Liver (tissue), 9 donors: ENCODE measurements around the gene HLTF. TPM values are rescaled to one million over a fixed set of nuclear protein-coding genes. Genes with fewer than 3 reads are reported as not detected.

Experiments
- DNase-seq: peaks from one replicate; pipeline ENCODE4 v3.0.0-alpha.2; 2017; ENCODE audit warnings: low spot score
- H3K27ac ChIP-seq, 2 donors: one replicate each; pipeline ENCODE4 v1.7.0; 2013; ENCODE audit warnings: inconsistent platforms in 2 of 2, low read length in 2 of 2, control low read depth in 1 of 2, low read depth in 1 of 2, mild to moderate bottlenecking in 1 of 2
- H3K27me3 ChIP-seq, 4 donors: one replicate each; pipeline versions ENCODE4 v1.6.1 to v1.7.0; 2013; ENCODE audit warnings: low read length in 3 of 4, inconsistent platforms in 1 of 4, mild to moderate bottlenecking in 1 of 4, moderate library complexity in 1 of 4; ENCODE audit not compliant: control insufficient read depth in 4 of 4, insufficient read depth in 4 of 4
- H3K36me3 ChIP-seq, 4 donors: one replicate each; pipeline versions ENCODE4 v1.6.1 to v1.7.0; 2013; ENCODE audit warnings: low read length in 3 of 4, mild to moderate bottlenecking in 3 of 4, low read depth in 1 of 4, moderate library complexity in 1 of 4; ENCODE audit not compliant: control insufficient read depth in 4 of 4, insufficient read depth in 3 of 4
- H3K4me1 ChIP-seq, 4 donors: one replicate each; pipeline versions ENCODE4 v1.6.1 to v1.7.0; 2013; ENCODE audit warnings: low read length in 3 of 4, mild to moderate bottlenecking in 3 of 4, moderate library complexity in 1 of 4; ENCODE audit not compliant: control insufficient read depth in 4 of 4, insufficient read depth in 4 of 4
- H3K4me3 ChIP-seq, 3 donors: one replicate each; pipeline versions ENCODE4 v1.6.1 to v1.7.0; 2013; ENCODE audit warnings: low read length in 3 of 3, control low read depth in 1 of 3, low read depth in 1 of 3, mild to moderate bottlenecking in 1 of 3
- H3K9ac ChIP-seq, 2 donors: one replicate each; pipeline ENCODE4 v1.7.0; 2013; ENCODE audit warnings: low read length in 2 of 2, mild to moderate bottlenecking in 2 of 2, moderate library complexity in 2 of 2, control low read depth in 1 of 2, low read depth in 1 of 2
- H3K9me3 ChIP-seq, 4 donors: one replicate each; pipeline versions ENCODE4 v1.6.1 to v1.7.0; 2013; ENCODE audit warnings: low read length in 3 of 4; ENCODE audit not compliant: control insufficient read depth in 4 of 4
- EGR1 ChIP-seq, 2 donors: IDR thresholded peaks; 2 replicates each; pipeline ENCODE4 v1.6.1; 2016 to 2018; ENCODE audit warnings: antibody characterized with exemption in 2 of 2, low read depth in 2 of 2
- FOXA1 ChIP-seq: IDR thresholded peaks from 2 replicates; pipeline ENCODE4 v1.6.1; 2016; ENCODE audit warnings: antibody characterized with exemption
- FOXA2 ChIP-seq: IDR thresholded peaks from 2 replicates; pipeline ENCODE4 v1.6.1; 2016; ENCODE audit warnings: antibody characterized with exemption
- GABPA ChIP-seq, 2 donors: IDR thresholded peaks in 1 of 2; conservative IDR thresholded peaks in 1 of 2; 2 replicates each; pipeline ENCODE4 v1.6.1; 2016; ENCODE audit warnings: antibody characterized with exemption in 2 of 2, mild to moderate bottlenecking in 1 of 2, moderate library complexity in 1 of 2
- HNF4A ChIP-seq, 2 donors: conservative IDR thresholded peaks; 2 replicates each; pipeline ENCODE4 v1.6.1; 2016; ENCODE audit warnings: antibody characterized with exemption in 2 of 2, mild to moderate bottlenecking in 2 of 2
- HNF4G ChIP-seq: IDR thresholded peaks from 2 replicates; pipeline ENCODE4 v1.6.1; 2016; ENCODE audit warnings: antibody characterized with exemption
- JUND ChIP-seq, 2 donors: IDR thresholded peaks; 2 replicates each; pipeline ENCODE4 v1.6.1; 2016; ENCODE audit warnings: antibody characterized with exemption in 2 of 2
- NR2F2 ChIP-seq: IDR thresholded peaks from 2 replicates; pipeline ENCODE4 v1.6.1; 2016; ENCODE audit warnings: antibody characterized with exemption
- RAD21 ChIP-seq, 2 donors: IDR thresholded peaks; 2 replicates each; pipeline ENCODE4 v1.6.1; 2016; ENCODE audit warnings: antibody characterized with exemption in 2 of 2, mild to moderate bottlenecking in 2 of 2
- RXRA ChIP-seq, 2 donors: IDR thresholded peaks; 2 replicates each; pipeline ENCODE4 v1.6.1; 2017 to 2018; ENCODE audit warnings: antibody characterized with exemption in 2 of 2, mild to moderate bottlenecking in 1 of 2
- SP1 ChIP-seq: IDR thresholded peaks from 2 replicates; pipeline ENCODE4 v1.6.1; 2018; ENCODE audit warnings: antibody characterized with exemption, mild to moderate bottlenecking
- TAF1 ChIP-seq: conservative IDR thresholded peaks from 2 replicates; pipeline ENCODE4 v1.6.1; 2016; ENCODE audit warnings: antibody characterized with exemption, mild to moderate bottlenecking
- WGBS: extraction: QIAGEN DNeasy Blood & Tissue Kit; methylation state at CpG from one replicate; pipeline ENCODE4 v1.1.7; 2013; 5-methylcytosine and 5-hydroxymethylcytosine counted together
- polyA plus RNA-seq, 2 donors: library from polyadenylated mRNA; stranded (reverse) in 1 of 2; unstranded in 1 of 2; fragments of 200-250 nt in 1 of 2; fragments of >200 nt in 1 of 2; fragmentation: Nextera tagmentation in 1 of 2; extraction: Ambion mirVana in 1 of 2; gene quantifications; one replicate each; pipeline versions ENCODE4 v1.2.1 to v1.2.3, GENCODE V29; 2013 to 2015
- total RNA-seq, 2 donors: library from RNA; depleted of rRNA; stranded (reverse); fragments of >200 nt; gene quantifications; one replicate each; pipeline ENCODE4 v1.2.3, GENCODE V29; 2014
- TF ChIP-seq, protein P1 (sequence below): IDR thresholded peaks from 2 replicates; pipeline ENCODE4 v1.6.1; 2016; ENCODE audit warnings: antibody characterized with exemption
- TF ChIP-seq, protein P2 (sequence below): IDR thresholded peaks from 2 replicates; pipeline ENCODE4 v1.6.1; 2016; ENCODE audit warnings: antibody characterized with exemption
- TF ChIP-seq, protein P3 (sequence below): IDR thresholded peaks from 2 replicates; pipeline ENCODE4 v1.6.1; 2016; ENCODE audit warnings: antibody characterized with exemption
- TF ChIP-seq, protein P4 (sequence below): fragments of 150-350 bp; IDR thresholded peaks from 2 replicates; pipeline ENCODE4 v1.5.1; 2017; ENCODE audit warnings: improper control_type of control experiment, low read depth, low read length; ENCODE audit not compliant: missing input control
- donor health status: healthy.
- donor health status: healthy.
- donor health status: healthy.
- donor health status: healthy.
- donor health status: healthy.

HLTF gene
- total and polyA plus RNA-seq, 4 donors: 4.1 to 31.7 (median 17.0) TPM

DNA sequence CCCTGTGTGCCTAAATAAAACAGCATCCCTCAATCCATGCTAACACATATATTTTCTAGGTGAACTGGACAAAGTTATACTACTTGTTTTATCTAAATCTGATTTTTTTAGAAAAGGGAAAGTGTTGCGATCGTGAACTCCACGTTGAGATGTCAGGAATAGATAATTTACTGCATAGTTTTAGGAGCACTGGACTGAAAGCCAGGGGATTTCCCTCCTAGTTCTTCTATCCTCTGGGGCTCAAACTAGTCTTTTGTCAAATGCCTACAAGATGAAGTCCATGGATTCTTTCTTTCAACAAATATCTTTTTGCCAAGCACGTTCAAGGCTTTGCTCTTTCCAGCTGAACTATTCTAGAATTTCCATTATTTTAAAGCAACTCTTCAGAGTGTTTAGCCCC lies 42.5 kb upstream of the HLTF start (continued):
- TF ChIP-seq, protein P1, sequence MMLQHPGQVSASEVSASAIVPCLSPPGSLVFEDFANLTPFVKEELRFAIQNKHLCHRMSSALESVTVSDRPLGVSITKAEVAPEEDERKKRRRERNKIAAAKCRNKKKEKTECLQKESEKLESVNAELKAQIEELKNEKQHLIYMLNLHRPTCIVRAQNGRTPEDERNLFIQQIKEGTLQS: no peak
- TF ChIP-seq HNF4A (conservative IDR thresholded peaks at IDR 0.05) (no peak), NR2F2 (no peak), FOXA2 (no peak)

DNA sequence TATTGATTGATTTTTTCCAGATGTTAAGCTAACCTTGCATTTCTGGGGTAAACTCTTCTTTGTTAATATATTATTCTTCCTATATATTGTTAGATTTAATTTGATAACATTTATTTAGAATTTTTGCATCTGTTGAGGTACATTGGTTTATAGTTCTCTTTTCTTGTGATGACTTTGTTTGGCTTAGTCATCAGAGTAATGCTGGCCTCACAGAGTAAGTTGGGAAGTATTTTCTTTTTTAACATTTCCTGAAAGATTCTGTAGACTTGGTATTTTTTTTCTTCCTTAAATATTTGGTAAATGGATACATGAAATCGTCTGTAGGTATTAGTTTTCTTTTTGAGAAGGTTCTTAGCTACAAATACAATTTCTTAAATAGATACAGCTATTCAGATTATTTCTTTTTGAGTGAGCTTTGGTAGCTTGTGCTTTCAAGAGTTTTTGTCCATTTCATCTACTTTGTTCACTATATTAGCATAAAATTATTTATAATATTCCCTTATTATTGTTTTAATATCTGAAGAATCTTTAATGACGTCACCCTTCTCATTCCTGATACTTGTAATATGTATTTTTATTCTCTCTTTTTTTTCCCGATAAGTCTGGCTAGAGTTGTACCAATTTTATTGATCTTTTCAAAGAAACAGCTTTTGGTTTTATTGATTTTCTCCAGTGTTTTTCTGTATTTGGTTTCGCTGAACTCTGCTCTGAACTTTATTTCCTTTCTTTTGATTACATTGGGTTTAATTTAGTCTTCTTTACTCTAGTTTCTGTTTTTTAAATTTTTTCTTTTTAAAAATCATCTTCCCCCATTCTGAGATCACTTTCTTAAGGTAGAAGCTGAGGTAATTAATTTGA lies 36.6 kb upstream of the HLTF start:
- H3K4me1 ChIP-seq: peaks cover 0 to 12% (median 0%) of the 10 kb centered on the region in 4 donors
- H3K9me3 ChIP-seq: no peaks in the 10 kb centered on the region
- no peaks in the 10 kb centered on the region for H3K27me3 ChIP-seq
- WGBS: 33% methylated on average over 4 of the region's 4 CpGs
- peak overlapping the region in 1 of 2 donors; percentile 20 for H3K9ac ChIP-seq
- H3K27ac ChIP-seq: peak overlapping the region in 1 of 2 donors; percentile 10
- DNase-seq: no peak
- H3K4me3 ChIP-seq: no peak overlapping the region
- no peaks in the 10 kb centered on the region for H3K36me3 ChIP-seq
- TF ChIP-seq HNF4A (conservative IDR thresholded peaks at IDR 0.05): peak; percentile 47 to 49
- peak in 1 of 2 donors; percentile 17 for TF ChIP-seq RAD21 (IDR thresholded peaks at IDR 0.05)
- TF ChIP-seq SP1: no peak

DNA sequence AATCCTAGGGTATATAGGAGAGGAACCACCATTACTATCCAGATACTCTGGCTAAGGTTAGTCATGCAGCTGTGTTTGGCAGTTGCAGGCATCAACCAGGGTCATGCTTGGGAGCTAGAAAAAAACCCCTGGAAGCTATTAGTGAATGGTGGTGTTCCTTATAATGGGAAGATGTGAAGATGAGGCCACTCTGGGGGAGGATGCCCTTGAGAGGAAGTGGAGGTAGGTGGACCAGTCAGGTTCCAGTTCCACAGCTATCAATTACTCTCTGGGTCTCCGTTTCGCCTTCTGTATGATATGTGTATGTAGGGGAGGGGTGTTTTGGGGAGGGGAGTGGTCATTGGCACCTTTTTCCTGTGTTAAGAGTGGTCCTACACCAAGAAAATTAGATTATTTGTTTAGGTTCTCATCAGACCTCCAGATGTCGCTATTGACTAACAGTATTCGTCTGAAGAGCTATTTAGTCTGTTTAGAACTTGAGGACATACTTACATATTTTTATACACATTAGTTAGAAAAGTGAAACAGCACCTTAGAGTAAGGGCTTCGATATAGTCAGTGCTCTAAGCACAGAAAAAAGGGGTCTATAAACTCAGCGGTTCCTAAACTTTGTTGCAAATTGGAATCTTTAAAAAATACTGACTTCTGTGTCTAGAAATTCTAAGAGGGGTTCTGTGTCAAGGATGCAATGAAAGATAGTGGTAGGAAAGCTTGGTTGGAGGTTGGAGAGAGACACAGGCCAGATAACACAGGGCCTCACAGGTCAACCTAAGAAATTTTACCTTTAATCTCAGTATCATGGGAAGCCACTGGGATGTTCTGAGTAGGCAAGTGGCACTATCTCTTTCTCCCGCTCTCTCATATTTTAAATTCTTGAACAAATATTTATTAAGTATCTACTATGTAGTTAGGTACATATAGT lies 34.0 kb upstream of the HLTF start:
- Histone ChIP-seq H3K4me1 (peaks cover 0 to 12% (median 0%) of the 10 kb centered on the region in 4 donors), H3K9ac (no peak overlapping the region), H3K4me3 (no peak overlapping the region), H3K27me3 (no peaks in the 10 kb centered on the region), H3K36me3 (no peaks in the 10 kb centered on the region), H3K9me3 (no peaks in the 10 kb centered on the region), H3K27ac (peak overlapping the region in 1 of 2 donors; percentile 6)
- TF ChIP-seq NR2F2 (no peak), GABPA (IDR thresholded peaks at IDR 0.05 in 1 of 2, conservative IDR thresholded peaks at IDR 0.05 in 1 of 2) (no peak), FOXA1 (no peak), RAD21 (IDR thresholded peaks at IDR 0.05) (peak; percentile 92), RXRA (IDR thresholded peaks at IDR 0.05) (no peak), HNF4A (conservative IDR thresholded peaks at IDR 0.05) (no peak), SP1 (no peak), FOXA2 (no peak), TAF1 (no peak), EGR1 (IDR thresholded peaks at IDR 0.05; ENCODE audit: low read depth in 2 of 2) (no peak), JUND (IDR thresholded peaks at IDR 0.05) (no peak), HNF4G (no peak)
- TF ChIP-seq, protein P2, sequence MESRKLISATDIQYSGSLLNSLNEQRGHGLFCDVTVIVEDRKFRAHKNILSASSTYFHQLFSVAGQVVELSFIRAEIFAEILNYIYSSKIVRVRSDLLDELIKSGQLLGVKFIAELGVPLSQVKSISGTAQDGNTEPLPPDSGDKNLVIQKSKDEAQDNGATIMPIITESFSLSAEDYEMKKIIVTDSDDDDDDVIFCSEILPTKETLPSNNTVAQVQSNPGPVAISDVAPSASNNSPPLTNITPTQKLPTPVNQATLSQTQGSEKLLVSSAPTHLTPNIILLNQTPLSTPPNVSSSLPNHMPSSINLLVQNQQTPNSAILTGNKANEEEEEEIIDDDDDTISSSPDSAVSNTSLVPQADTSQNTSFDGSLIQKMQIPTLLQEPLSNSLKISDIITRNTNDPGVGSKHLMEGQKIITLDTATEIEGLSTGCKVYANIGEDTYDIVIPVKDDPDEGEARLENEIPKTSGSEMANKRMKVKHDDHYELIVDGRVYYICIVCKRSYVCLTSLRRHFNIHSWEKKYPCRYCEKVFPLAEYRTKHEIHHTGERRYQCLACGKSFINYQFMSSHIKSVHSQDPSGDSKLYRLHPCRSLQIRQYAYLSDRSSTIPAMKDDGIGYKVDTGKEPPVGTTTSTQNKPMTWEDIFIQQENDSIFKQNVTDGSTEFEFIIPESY: no peak
- TF ChIP-seq, protein P1: no peak
- TF ChIP-seq, protein P3, sequence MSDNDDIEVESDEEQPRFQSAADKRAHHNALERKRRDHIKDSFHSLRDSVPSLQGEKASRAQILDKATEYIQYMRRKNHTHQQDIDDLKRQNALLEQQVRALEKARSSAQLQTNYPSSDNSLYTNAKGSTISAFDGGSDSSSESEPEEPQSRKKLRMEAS: no peak
- TF ChIP-seq, protein P4, sequence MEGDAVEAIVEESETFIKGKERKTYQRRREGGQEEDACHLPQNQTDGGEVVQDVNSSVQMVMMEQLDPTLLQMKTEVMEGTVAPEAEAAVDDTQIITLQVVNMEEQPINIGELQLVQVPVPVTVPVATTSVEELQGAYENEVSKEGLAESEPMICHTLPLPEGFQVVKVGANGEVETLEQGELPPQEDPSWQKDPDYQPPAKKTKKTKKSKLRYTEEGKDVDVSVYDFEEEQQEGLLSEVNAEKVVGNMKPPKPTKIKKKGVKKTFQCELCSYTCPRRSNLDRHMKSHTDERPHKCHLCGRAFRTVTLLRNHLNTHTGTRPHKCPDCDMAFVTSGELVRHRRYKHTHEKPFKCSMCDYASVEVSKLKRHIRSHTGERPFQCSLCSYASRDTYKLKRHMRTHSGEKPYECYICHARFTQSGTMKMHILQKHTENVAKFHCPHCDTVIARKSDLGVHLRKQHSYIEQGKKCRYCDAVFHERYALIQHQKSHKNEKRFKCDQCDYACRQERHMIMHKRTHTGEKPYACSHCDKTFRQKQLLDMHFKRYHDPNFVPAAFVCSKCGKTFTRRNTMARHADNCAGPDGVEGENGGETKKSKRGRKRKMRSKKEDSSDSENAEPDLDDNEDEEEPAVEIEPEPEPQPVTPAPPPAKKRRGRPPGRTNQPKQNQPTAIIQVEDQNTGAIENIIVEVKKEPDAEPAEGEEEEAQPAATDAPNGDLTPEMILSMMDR: peak; percentile 60
- 16% methylated on average over 7 of the region's 7 CpGs for WGBS
- DNase-seq: no peak
